Small intestine (tissue), 7 donors: ENCODE measurements around the gene MPZL1. TPM values are rescaled to one million over a fixed set of nuclear protein-coding genes. Genes with fewer than 3 reads are reported as not detected.
"Not testable (repeated sequence)": the region's sequence is repeated elsewhere in the genome, so short reads cannot be mapped to it uniquely, and the experiment has no call there.

ENCODE experiments used
- DNase-seq, 2 donors: peaks; one replicate each; pipeline versions ENCODE4 v3.0.0 to v3.0.0-alpha.2; 2013
- FAIRE-seq: peaks from 2 replicates; lab custom pipeline; 2012; peaks lifted over from hg19 to GRCh38; lab: Jason Lieb, UNC
- H3K27ac ChIP-seq, 3 donors: one replicate each; pipeline ENCODE4 v1.5.1; 2013; ENCODE audit warnings: low read length in 2 of 3, mild to moderate bottlenecking in 2 of 3, control low read depth in 1 of 3, inconsistent platforms in 1 of 3, low read depth in 1 of 3, moderate library complexity in 1 of 3
- H3K27me3 ChIP-seq, 3 donors: one replicate each; pipeline ENCODE4 v1.6.1; 2013; ENCODE audit warnings: low read length in 3 of 3, inconsistent platforms in 1 of 3; ENCODE audit not compliant: control insufficient read depth in 3 of 3, insufficient read depth in 3 of 3
- H3K36me3 ChIP-seq, 3 donors: one replicate each; pipeline ENCODE4 v1.6.1; 2013; ENCODE audit warnings: low read length in 3 of 3, inconsistent platforms in 1 of 3, low read depth in 1 of 3, mild to moderate bottlenecking in 1 of 3, moderate library complexity in 1 of 3; ENCODE audit not compliant: control insufficient read depth in 3 of 3, insufficient read depth in 2 of 3
- H3K4me1 ChIP-seq, 3 donors: one replicate each; pipeline ENCODE4 v1.6.1; 2013; ENCODE audit warnings: low read length in 2 of 3, inconsistent platforms in 1 of 3, low read depth in 1 of 3, mild to moderate bottlenecking in 1 of 3, moderate library complexity in 1 of 3; ENCODE audit not compliant: control insufficient read depth in 3 of 3, insufficient read depth in 2 of 3
- H3K4me3 ChIP-seq, 3 donors: one replicate each; pipeline ENCODE4 v1.5.1; 2013; ENCODE audit warnings: low read length in 3 of 3, control low read depth in 1 of 3, inconsistent platforms in 1 of 3, low read depth in 1 of 3, mild to moderate bottlenecking in 1 of 3, moderate library complexity in 1 of 3
- H3K9me3 ChIP-seq, 2 donors: one replicate each; pipeline ENCODE4 v1.6.1; 2013; ENCODE audit warnings: low read depth in 1 of 2, low read length in 1 of 2; ENCODE audit not compliant: control insufficient read depth in 2 of 2, insufficient read depth in 1 of 2
- WGBS, 3 donors: extraction: QIAGEN DNeasy Blood & Tissue Kit; methylation state at CpG; one replicate each; pipeline ENCODE4 v1.1.7; 2013; 5-methylcytosine and 5-hydroxymethylcytosine counted together
- polyA plus RNA-seq, 4 donors: library from polyadenylated mRNA; stranded (reverse) in 3 of 4; unstranded in 1 of 4; fragments of 200-250 nt in 3 of 4; fragments of 120-200 nt in 1 of 4; gene quantifications; one replicate each; pipeline versions ENCODE4 v1.2.1 to v1.2.3, GENCODE V29; 2013
- donor health status: healthy with polysubstance abuse.
- donor health status: control.
- donor health status: control.
- donor health status: Bipolar disorder and iron deficiency.
- donor health status: healthy.

MPZL1 gene
- polyA plus RNA-seq, 4 donors, result 8.1 to 107 (median 31.4) TPM

GRCh38 chr1:167717351-167717750 is 4.4 kb upstream of the MPZL1 start:
- no peak for DNase-seq
- Histone ChIP-seq H3K27me3 (no peaks in the 10 kb centered on the region), H3K4me1 (peaks cover 0 to 16% (median 0%) of the 10 kb centered on the region in 3 donors), H3K9me3 (no peaks in the 10 kb centered on the region), H3K36me3 (no peaks in the 10 kb centered on the region), H3K4me3 (no peak overlapping the region), H3K27ac (no peak overlapping the region)
- 82 to 86% (median 85%) methylated on average over 3 of the region's 3 CpGs for WGBS, 3 donors
- FAIRE-seq, result no peak

- H3K27me3 ChIP-seq, result no peaks in the 10 kb centered on the region
- DNase-seq (no peak), FAIRE-seq (no peak)
- peaks cover 0 to 20% (median 4%) of the 10 kb centered on the region in 3 donors for H3K4me1 ChIP-seq
- WGBS, 3 donors, result 81 to 90% (median 88%) methylated on average over 7 of the region's 7 CpGs
- no peak overlapping the region for H3K4me3 ChIP-seq
- no peak overlapping the region for H3K27ac ChIP-seq
- no peaks in the 10 kb centered on the region for H3K9me3 ChIP-seq
- H3K36me3 ChIP-seq, result no peaks in the 10 kb centered on the region
Measured at GRCh38 chr1:167718914-167719691, 2.7 kb upstream of the MPZL1 start.

DNA sequence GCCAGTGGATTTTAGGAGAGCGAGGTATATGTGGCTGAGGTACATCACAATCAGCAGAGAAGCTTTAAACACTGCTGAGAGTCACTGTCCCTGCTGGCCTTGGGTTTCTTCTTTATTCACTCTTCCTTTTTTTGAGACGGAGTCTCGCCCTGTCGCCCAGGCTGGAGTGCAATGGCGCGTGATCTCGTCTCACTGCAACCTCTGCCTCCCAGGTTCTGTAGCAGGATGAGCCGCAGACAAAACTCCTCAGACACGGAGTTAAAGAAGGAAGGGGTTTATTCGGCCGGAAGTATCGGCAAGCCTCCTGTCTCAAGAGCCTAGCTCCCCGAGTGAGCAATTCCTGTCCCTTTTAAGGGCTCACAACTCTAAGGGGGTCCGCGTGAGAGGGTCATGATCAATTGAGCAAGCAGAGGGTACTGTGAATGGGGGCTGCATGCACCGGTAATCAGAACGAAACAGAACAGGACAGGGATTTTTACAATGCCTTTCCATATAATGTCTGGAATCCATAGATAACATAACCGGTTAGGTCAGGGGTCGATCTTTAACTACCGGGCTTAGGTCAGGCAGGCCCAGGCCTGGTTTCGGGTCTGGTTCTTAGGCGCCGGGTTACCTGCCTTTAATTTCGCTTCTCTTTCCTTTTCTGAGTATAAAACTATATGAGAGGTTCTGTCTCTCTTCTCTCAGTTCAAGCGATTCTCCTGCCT is 1.9 kb upstream of the MPZL1 start:
- not testable (repeated sequence) for DNase-seq, H3K36me3 ChIP-seq, FAIRE-seq, H3K4me3 ChIP-seq, H3K27me3 ChIP-seq, H3K9me3 ChIP-seq, H3K27ac ChIP-seq
- WGBS, 3 donors, result 82 to 89% (median 84%) methylated on average over 25 of the region's 25 CpGs
- peaks cover 0 to 23% (median 8%) of the 10 kb centered on the region in 3 donors for H3K4me1 ChIP-seq

- WGBS, 3 donors, result 11 to 19% (median 17%) methylated on average over 13 of the region's 13 CpGs
- Histone ChIP-seq H3K27ac (peak overlapping the region; percentile 77 to 92 (median 91)), H3K9me3 (no peaks in the 10 kb centered on the region), H3K36me3 (peaks cover 0 to 2% (median 0%) of the 10 kb centered on the region in 3 donors), H3K4me3 (peak overlapping the region; percentile 78 to 97 (median 81)), H3K27me3 (no peaks in the 10 kb centered on the region), H3K4me1 (peaks cover 0 to 23% (median 8%) of the 10 kb centered on the region in 3 donors)
- DNase-seq (peak in 1 of 2 donors; percentile 72), FAIRE-seq (no peak)
Measured at GRCh38 chr1:167720965-167721616, 691 bp upstream of the MPZL1 start.

DNA sequence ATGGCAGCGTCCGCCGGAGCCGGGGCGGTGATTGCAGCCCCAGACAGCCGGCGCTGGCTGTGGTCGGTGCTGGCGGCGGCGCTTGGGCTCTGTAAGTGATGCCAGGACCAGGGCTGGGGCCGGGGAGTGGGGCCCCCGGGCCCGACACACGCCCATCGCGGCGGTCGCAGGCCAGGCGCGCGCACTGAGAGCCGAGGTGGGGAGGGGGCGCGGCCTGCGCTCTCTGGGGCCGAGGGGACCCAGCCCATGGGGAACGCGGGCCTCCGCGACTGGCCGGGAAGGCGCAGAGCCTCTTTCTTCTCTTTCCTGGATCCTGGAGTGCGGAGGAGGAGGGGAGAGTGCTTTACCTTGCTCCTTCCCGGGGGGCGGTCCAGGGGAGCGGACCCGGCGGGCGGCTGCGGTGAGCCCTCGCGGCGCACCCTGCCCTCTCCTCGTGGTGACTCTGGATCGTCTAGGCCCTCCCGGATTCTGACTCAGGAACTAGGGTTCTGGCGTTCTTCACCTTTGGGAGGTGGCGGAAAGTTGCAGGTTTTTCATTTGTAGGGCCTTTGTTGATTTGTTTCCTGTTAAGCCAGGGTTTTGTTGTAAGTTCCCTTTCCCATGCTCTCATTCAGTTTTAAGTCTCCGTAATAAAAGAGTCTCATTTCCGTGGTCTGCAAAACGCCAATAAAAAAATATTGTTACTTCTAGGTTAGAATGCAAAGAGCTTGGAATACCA is 529 bp downstream of the MPZL1 start:
- peak overlapping the region; percentile 77 to 92 (median 91) for H3K27ac ChIP-seq
- peaks cover 0 to 2% (median 0%) of the 10 kb centered on the region in 3 donors for H3K36me3 ChIP-seq
- H3K4me1 ChIP-seq, result peaks cover 0 to 23% (median 8%) of the 10 kb centered on the region in 3 donors
- peak; percentile 72 to 84 for DNase-seq
- no peaks in the 10 kb centered on the region for H3K27me3 ChIP-seq
- no peaks in the 10 kb centered on the region for H3K9me3 ChIP-seq
- WGBS, 3 donors, result 0 to 1% (median 1%) methylated on average over 34 to 52 of the region's 52 CpGs
- FAIRE-seq, result no peak
- peak overlapping the region; percentile 78 to 97 (median 81) for H3K4me3 ChIP-seq

DNA sequence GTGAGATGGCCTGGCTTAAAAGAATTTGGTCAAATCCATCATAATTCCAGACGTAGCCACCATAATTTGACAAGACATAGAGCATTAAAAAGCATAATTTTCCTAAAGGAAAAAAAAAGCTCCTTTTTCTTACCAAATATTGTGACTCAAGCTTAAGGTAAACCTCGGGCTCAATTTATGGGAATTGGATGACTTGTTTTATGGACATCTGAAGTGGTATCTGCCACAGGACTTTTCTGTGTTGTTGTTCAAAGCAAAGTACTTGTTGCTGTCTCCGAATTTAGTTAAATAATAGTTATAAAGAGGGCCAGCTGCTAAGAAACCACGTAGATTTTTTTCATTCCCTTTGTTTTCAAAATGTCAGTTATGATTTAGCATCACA is 1.1 kb downstream of the MPZL1 start:
- Histone ChIP-seq H3K9me3 (no peaks in the 10 kb centered on the region), H3K4me1 (peaks cover 0 to 23% (median 8%) of the 10 kb centered on the region in 3 donors), H3K36me3 (peaks cover 0 to 2% (median 1%) of the 10 kb centered on the region in 3 donors), H3K27ac (peak overlapping the region in 2 of 3 donors; percentile 91 to 92), H3K4me3 (peak overlapping the region; percentile 78 to 97 (median 81)), H3K27me3 (no peaks in the 10 kb centered on the region)
- DNase-seq (no peak), FAIRE-seq (no peak)
- 6 to 22% (median 15%) methylated on average over 4 of the region's 4 CpGs for WGBS, 3 donors

GRCh38 chr1:167723707-167724323 is 2.0 kb downstream of the MPZL1 start:
- H3K9me3 ChIP-seq, result no peaks in the 10 kb centered on the region
- DNase-seq, result no peak
- H3K4me1 ChIP-seq, result peaks cover 0 to 23% (median 8%) of the 10 kb centered on the region in 3 donors
- no peak overlapping the region for H3K27ac ChIP-seq
- WGBS, 3 donors, result 41 to 61% (median 50%) methylated on average over 2 of the region's 2 CpGs
- H3K36me3 ChIP-seq, result peaks cover 0 to 4% (median 2%) of the 10 kb centered on the region in 3 donors
- FAIRE-seq, result no peak
- peak overlapping the region in 1 of 3 donors; percentile 16 for H3K4me3 ChIP-seq
- H3K27me3 ChIP-seq, result no peaks in the 10 kb centered on the region
